Endodermal cell (in vitro differentiated cells): ENCODE data around the gene RNF32. TPM values are rescaled to one million over a fixed set of nuclear protein-coding genes. Genes with fewer than 3 reads are reported as not detected.
A peak's percentile ranks its signal among the peaks of the same experiment; 100 is the strongest.

ENCODE experiments used
- DNase-seq: peaks from one replicate; pipeline ENCODE4 v3.0.0-alpha.2; 2017
- H3K27ac ChIP-seq: 2 replicates; pipeline ENCODE4 v1.5.1; 2013; ENCODE audit warnings: mild to moderate bottlenecking, low read depth, low read length, moderate library complexity
- H3K27me3 ChIP-seq: 2 replicates; pipeline ENCODE4 v1.6.1; 2013; ENCODE audit warnings: mild to moderate bottlenecking, low read length, moderate library complexity; ENCODE audit not compliant: insufficient read depth, control insufficient read depth, poor library complexity, severe bottlenecking
- H3K36me3 ChIP-seq: 2 replicates; pipeline ENCODE4 v1.7.0; 2013; ENCODE audit warnings: mild to moderate bottlenecking, low read length, moderate library complexity; ENCODE audit not compliant: control insufficient read depth, insufficient read depth
- H3K4me1 ChIP-seq: one replicate; pipeline ENCODE4 v1.7.0; 2013; ENCODE audit warnings: low read length; ENCODE audit not compliant: control insufficient read depth, insufficient read depth
- H3K4me3 ChIP-seq: 2 replicates; pipeline ENCODE4 v1.5.1; 2013; ENCODE audit warnings: mild to moderate bottlenecking, low read length, moderate library complexity
- H3K9ac ChIP-seq: 2 replicates; pipeline ENCODE4 v1.6.1; 2013; ENCODE audit warnings: mild to moderate bottlenecking, low read length, moderate library complexity; ENCODE audit not compliant: poor library complexity, severe bottlenecking; ENCODE audit errors: extremely low read depth
- H3K9me3 ChIP-seq: 2 replicates; pipeline ENCODE4 v1.6.1; 2013; ENCODE audit warnings: mild to moderate bottlenecking, low read length, moderate library complexity; ENCODE audit not compliant: control insufficient read depth
- H3K27ac Mint-ChIP-seq: 2 replicates; pipeline ENCODE4 v1.8.0; 2020; ENCODE audit warnings: mixed read lengths
- H3K27me3 Mint-ChIP-seq: 2 replicates; pipeline ENCODE4 v1.8.0; 2021; ENCODE audit warnings: mild to moderate bottlenecking, mixed read lengths; ENCODE audit not compliant: insufficient read depth
- H3K36me3 Mint-ChIP-seq: 2 replicates; pipeline ENCODE4 v1.8.0; 2020; ENCODE audit warnings: low read depth, mixed read lengths
- H3K4me1 Mint-ChIP-seq: 2 replicates; pipeline ENCODE4 v1.8.0; 2020; ENCODE audit warnings: mixed read lengths
- H3K4me3 Mint-ChIP-seq: 2 replicates; pipeline ENCODE4 v1.8.0; 2020; ENCODE audit warnings: mild to moderate bottlenecking, moderate library complexity, mixed read lengths
- H3K9me3 Mint-ChIP-seq: 2 replicates; pipeline ENCODE4 v1.8.0; 2020; ENCODE audit warnings: mild to moderate bottlenecking, mixed read lengths
- CTCF ChIP-seq: fragments of 200-600 bp; sonication (generic); conservative IDR thresholded peaks from 2 replicates; pipeline ENCODE4 v1.5.0; 2021; ENCODE audit warnings: antibody characterized with exemption, mild to moderate bottlenecking
- WGBS, 2 experiments: methylation state at CpG; one replicate each; pipeline versions ENCODE4 v1.1.5 to v1.1.7; 2013; ENCODE audit warnings: missing lambda C conversion rate in 2 of 2, mixed read lengths in 1 of 2; ENCODE audit not compliant: insufficient coverage in 1 of 2, insufficient read length in 1 of 2; 5-methylcytosine and 5-hydroxymethylcytosine counted together
- total RNA-seq, 2 donors: library from RNA; stranded (reverse); fragmentation: NEBNext Ultra II Directional in 1 of 2; extraction: Animal tissue kit (Norgen Biotek cat#: 25700) in 1 of 2; gene quantifications; 2 replicates in 1 of 2; 3 replicates in 1 of 2; pipeline ENCODE4 v1.2.1, GENCODE V29; 2021

RNF32 gene
- total RNA-seq, 2 donors from 2014 or later: 1.1 to 2.5 TPM

- H3K9ac ChIP-seq: no peak overlapping the region
- no peak overlapping the region for H3K27ac ChIP-seq
- 88 to 97% methylated on average over 4 to 7 of the region's 7 CpGs for WGBS, 2 experiments
- H3K9me3 ChIP-seq: no peaks in the 10 kb centered on the region
- no peak for TF ChIP-seq CTCF
- no peaks in the 10 kb centered on the region for H3K36me3 ChIP-seq
- no peak overlapping the region for H3K4me3 ChIP-seq
- peaks cover 5% of the 10 kb centered on the region for H3K27me3 Mint-ChIP-seq
- H3K4me3 Mint-ChIP-seq: no peak overlapping the region
- DNase-seq: no peak
- no peaks in the 10 kb centered on the region for H3K27me3 ChIP-seq
- H3K9me3 Mint-ChIP-seq: peaks cover 4% of the 10 kb centered on the region
- H3K4me1 ChIP-seq: no peaks in the 10 kb centered on the region
- peaks cover under 1% of the 10 kb centered on the region for H3K36me3 Mint-ChIP-seq
- no peak overlapping the region for H3K27ac Mint-ChIP-seq
- H3K4me1 Mint-ChIP-seq: peaks cover 31% of the 10 kb centered on the region
These were observed 36.9 kb upstream of the RNF32 start for GRCh38 chr7:156603629-156604028.

- Histone ChIP-seq H3K4me3 (no peak overlapping the region), H3K9ac (no peak overlapping the region), H3K9me3 (no peaks in the 10 kb centered on the region), H3K36me3 (no peaks in the 10 kb centered on the region), H3K27me3 (no peaks in the 10 kb centered on the region), H3K4me1 (no peaks in the 10 kb centered on the region), H3K27ac (no peak overlapping the region)
- Mint-ChIP-seq H3K4me3 (no peak overlapping the region), H3K27ac (peak overlapping the region; percentile 23), H3K36me3 (peaks cover 1% of the 10 kb centered on the region), H3K9me3 (peaks cover 2% of the 10 kb centered on the region), H3K4me1 (peaks cover 38% of the 10 kb centered on the region), H3K27me3 (peaks cover 6% of the 10 kb centered on the region)
- TF ChIP-seq CTCF: no peak
- WGBS, 2 experiments: 79% methylated on average over 12 to 15 of the region's 15 CpGs
- peak; percentile 74 for DNase-seq
These were observed 36.3 kb upstream of the RNF32 start for GRCh38 chr7:156604311-156604710.

GRCh38 chr7:156604836-156605695, 35.5 kb upstream of the RNF32 start:
- Mint-ChIP-seq H3K27me3 (peaks cover 6% of the 10 kb centered on the region), H3K9me3 (peaks cover 2% of the 10 kb centered on the region), H3K36me3 (peaks cover 1% of the 10 kb centered on the region), H3K27ac (no peak overlapping the region), H3K4me3 (no peak overlapping the region), H3K4me1 (peaks cover 45% of the 10 kb centered on the region)
- Histone ChIP-seq H3K27me3 (no peaks in the 10 kb centered on the region), H3K27ac (no peak overlapping the region), H3K4me1 (no peaks in the 10 kb centered on the region), H3K9ac (no peak overlapping the region), H3K4me3 (no peak overlapping the region), H3K36me3 (no peaks in the 10 kb centered on the region), H3K9me3 (no peaks in the 10 kb centered on the region)
- 91 to 93% methylated on average over 11 to 22 of the region's 22 CpGs for WGBS, 2 experiments
- DNase-seq: no peak
- TF ChIP-seq CTCF: no peak
